ENCODE results near the gene MX2. TPM values are rescaled to one million over a fixed set of nuclear protein-coding genes. Genes with fewer than 3 reads are reported as not detected.

Gene MX2
- total and polyA plus RNA-seq, 9 of the 15 experiments (the other 6 are each of a cell fraction or from before 2014, with no cell fraction given): 0.10 to 0.95 (median 0.47) TPM; not detected in 1

- TF ChIP-seq CHD2 (IDR thresholded peaks at IDR 0.05; ENCODE audit: low read depth, low read length) (no peak), KLF16 (IDR thresholded peaks at IDR 0.05) (no peak), TOE1 (IDR thresholded peaks at IDR 0.05; ENCODE audit: borderline replicate concordance) (no peak), TOE1 (CRISPR knock-in tag; IDR thresholded peaks at IDR 0.05; ENCODE audit: borderline replicate concordance, low read depth) (no peak), PREB (CRISPR knock-in tag; IDR thresholded peaks at IDR 0.05) (no peak), ZSCAN32 (CRISPR knock-in tag; IDR thresholded peaks at IDR 0.05) (no peak), SIN3A (IDR thresholded peaks at IDR 0.05; ENCODE audit: borderline replicate concordance in 2 of 2, control insufficient read depth in 1 of 2, low read depth in 2 of 2, low read length in 2 of 2) (no peak), E2F6 (IDR thresholded peaks at IDR 0.05; ENCODE audit: borderline replicate concordance in 1 of 2, extremely low read depth in 1 of 2, insufficient read depth in 1 of 2, insufficient read length in 1 of 2, low read depth in 1 of 2, low read length in 1 of 2, poor library complexity in 1 of 2, severe bottlenecking in 1 of 2) (no peak)
These were observed 18.1 kb downstream of the MX2 start (continued) for GRCh38 chr21:41379901-41380300.

- TF ChIP-seq ZNF324 (CRISPR knock-in tag; IDR thresholded peaks at IDR 0.05) (no peak), ATF3 (IDR thresholded peaks at IDR 0.05) (no peak), ATF3 (CRISPR knock-in tag; conservative IDR thresholded peaks at IDR 0.05) (no peak), RBM34 (IDR thresholded peaks at IDR 0.05; ENCODE audit: borderline replicate concordance, insufficient read depth, low read length) (no peak), MITF (IDR thresholded peaks at IDR 0.05) (no peak)
- H3K4me1 ChIP-seq (replicated peaks in 1 of 2; ENCODE audit: control insufficient read depth in 2 of 2, insufficient read depth in 2 of 2, low read length in 2 of 2): no peaks in the 10 kb centered on the region
- no peaks in the 10 kb centered on the region for H3K79me2 ChIP-seq (ENCODE audit: control insufficient read depth, insufficient read depth, low read length)
- no peak for ATAC-seq
- no peak for FAIRE-seq
- H3K27me3 ChIP-seq (ENCODE audit: control insufficient read depth in 2 of 2, insufficient read depth in 2 of 2, low read length in 2 of 2): peaks cover 5 to 39% of the 10 kb centered on the region in 2 experiments; a peak in 4 of 5 replicates
- POLR2A ChIA-PET: no interaction called here
- DNase-seq (ENCODE audit: extremely low read depth in 1 of 4, low spot score in 3 of 4): no peak
- CTCF ChIA-PET (ENCODE audit: low intra/inter-chr PET ratio): no interaction called here
- in situ Hi-C loops (cut with MboI) (no loop called here), intact Hi-C loops (cut with micrococcal nuclease) (no loop called here)
- no peak overlapping the region for H3K4me2 ChIP-seq (ENCODE audit: insufficient read depth, low read length)
- no peak overlapping the region for H2AFZ ChIP-seq (ENCODE audit: low read depth, low read length)
- no peak overlapping the region for H3K9ac ChIP-seq (ENCODE audit: insufficient read depth in 1 of 2, low read depth in 2 of 2, low read length in 2 of 2)
- no peak overlapping the region for H3K27ac ChIP-seq (ENCODE audit: extremely low read depth, low read depth, low read length)
- H3K9me1 ChIP-seq (ENCODE audit: control insufficient read depth, insufficient read depth, low read length): no peaks in the 10 kb centered on the region
- BruUV-seq (replicated peaks): no TSS peak
- H3K9me3 ChIP-seq (replicated peaks; ENCODE audit: control insufficient read depth, insufficient read depth, low read depth, low read length): no peaks in the 10 kb centered on the region
- H3K4me3 ChIP-seq: no peak overlapping the region
- H3K36me3 ChIP-seq (ENCODE audit: control insufficient read depth, insufficient read depth, low read length): no peaks in the 10 kb centered on the region
- peaks cover 7% of the 10 kb centered on the region; the same call in 1 of the 2 replicates for H4K20me1 ChIP-seq (replicated peaks; ENCODE audit: control insufficient read depth, insufficient read depth, low read length)
These were observed 19.9 kb downstream of the MX2 start for GRCh38 chr21:41381731-41382130.

All from K562 (cell line).